IMR-90 (cell line): ENCODE measurements around the gene SRGAP2C.
"Not testable (repeated sequence)": the region's sequence is repeated elsewhere in the genome, so short reads cannot be mapped to it uniquely, and the experiment has no call there.

ENCODE experiments used
- BHLHE40 ChIP-seq: fragments of 150-350 bp; IDR thresholded peaks from 2 replicates; pipeline ENCODE4 v1.6.1; 2016; ENCODE audit warnings: mild to moderate bottlenecking, low read depth, low read length
- CEBPB ChIP-seq: IDR thresholded peaks from 2 replicates; pipeline ENCODE4 v1.6.1; 2012; ENCODE audit warnings: low read depth, low read length, improper control_type of control experiment
- CTCF ChIP-seq: conservative IDR thresholded peaks from 2 replicates; pipeline ENCODE4 v1.5.1; 2012; ENCODE audit warnings: mild to moderate bottlenecking, low read depth, low read length, improper control_type of control experiment
- FOS ChIP-seq: fragments of 150-350 bp; IDR thresholded peaks from 2 replicates; pipeline ENCODE4 v1.6.1; 2016; ENCODE audit warnings: low read depth, low read length
- MAFK ChIP-seq: IDR thresholded peaks from 2 replicates; pipeline ENCODE4 v1.6.1; 2012; ENCODE audit warnings: low read depth, low read length, improper control_type of control experiment
- MAZ ChIP-seq: IDR thresholded peaks from 2 replicates; pipeline ENCODE4 v1.6.1; 2012; ENCODE audit warnings: low read depth, mild to moderate bottlenecking, low read length, improper control_type of control experiment, moderate library complexity, borderline replicate concordance
- MXI1 ChIP-seq: IDR thresholded peaks from 2 replicates; pipeline ENCODE4 v1.6.1; 2012; ENCODE audit warnings: low read depth, mild to moderate bottlenecking, low read length, moderate library complexity, borderline replicate concordance
- NFE2L2 ChIP-seq: fragments of 150-350 bp; IDR thresholded peaks from 2 replicates; pipeline ENCODE4 v1.6.1; 2016; ENCODE audit warnings: low read depth, mild to moderate bottlenecking, low read length
- POLR2A ChIP-seq: IDR thresholded peaks from 2 replicates; pipeline ENCODE4 v1.6.1; 2012; ENCODE audit warnings: mild to moderate bottlenecking, low read depth, low read length
- RCOR1 ChIP-seq: IDR thresholded peaks from 2 replicates; pipeline ENCODE4 v1.6.1; 2012; ENCODE audit warnings: mild to moderate bottlenecking, low read length, improper control_type of control experiment; ENCODE audit not compliant: insufficient replicate concordance
- RFX5 ChIP-seq: IDR thresholded peaks from 2 replicates; pipeline ENCODE4 v1.8.0; 2012; ENCODE audit warnings: low read depth, mild to moderate bottlenecking, low read length, moderate library complexity
- SMC3 ChIP-seq: fragments of 150-350 bp; IDR thresholded peaks from 2 replicates; pipeline ENCODE4 v1.6.1; 2016; ENCODE audit warnings: low read depth, mild to moderate bottlenecking, antibody characterized with exemption, low read length, moderate library complexity

- TF ChIP-seq CTCF, SMC3, RFX5, CEBPB, POLR2A, RCOR1, MAFK, NFE2L2, BHLHE40, MXI1, FOS, MAZ: not testable (repeated sequence)
Observed at GRCh38 chr1:121148489-121149190, 36.1 kb upstream of the SRGAP2C start.
